Measurements from ENCODE around the gene UBE2L3. TPM values are rescaled to one million over a fixed set of nuclear protein-coding genes. Genes with fewer than 3 reads are reported as not detected.

Gene UBE2L3
- total and polyA plus RNA-seq, 9 donors, result 28.2 to 46.2 (median 42.1) TPM

GRCh38 chr22:21659864-21660525 lies 92.5 kb downstream of the UBE2L3 start:
- Histone ChIP-seq H3K4me1 (ENCODE audit: control insufficient read depth, insufficient read depth, low read length) (peaks cover 8% of the 10 kb centered on the region), H3K27me3 (ENCODE audit: control insufficient read depth, insufficient read depth, low read length) (peaks cover 10% of the 10 kb centered on the region), H3K27ac (ENCODE audit: low read length) (no peak overlapping the region), H3K9me3 (replicated peaks; ENCODE audit: control insufficient read depth, low read depth, low read length) (no peaks in the 10 kb centered on the region), H3K36me3 (ENCODE audit: control insufficient read depth, insufficient read depth, low read length) (no peaks in the 10 kb centered on the region), H3K4me3 (ENCODE audit: low read length) (no peak overlapping the region)
- DNase-seq, result no peak
- WGBS (ENCODE audit: insufficient coverage), result 68% methylated on average over 6 of the region's 7 CpGs

- Histone ChIP-seq H3K4me1 (ENCODE audit: control insufficient read depth, insufficient read depth, low read length) (peaks cover 12% of the 10 kb centered on the region), H3K36me3 (ENCODE audit: control insufficient read depth, insufficient read depth, low read length) (no peaks in the 10 kb centered on the region), H3K27me3 (ENCODE audit: control insufficient read depth, insufficient read depth, low read length) (peaks cover 10% of the 10 kb centered on the region), H3K27ac (ENCODE audit: low read length) (no peak overlapping the region), H3K9me3 (replicated peaks; ENCODE audit: control insufficient read depth, low read depth, low read length) (no peaks in the 10 kb centered on the region), H3K4me3 (ENCODE audit: low read length) (no peak overlapping the region)
- WGBS (ENCODE audit: insufficient coverage), result 75% methylated on average over 6 of the region's 7 CpGs
- no peak for DNase-seq
These were observed 93.4 kb downstream of the UBE2L3 start for GRCh38 chr22:21660904-21661303.

GRCh38 chr22:21661991-21662390 lies 94.5 kb downstream of the UBE2L3 start:
- no peak for DNase-seq
- no peak overlapping the region for H3K27ac ChIP-seq (ENCODE audit: low read length)
- WGBS (ENCODE audit: insufficient coverage), result 86% methylated on average over 3 of the region's 5 CpGs

GRCh38 chr22:21663738-21664137 lies 96.2 kb downstream of the UBE2L3 start:
- WGBS (ENCODE audit: insufficient coverage), result 92% methylated on average over 2 of the region's 2 CpGs

More at GRCh38 chr22:21661991-21662390, 94.5 kb downstream of the UBE2L3 start:
- peaks cover 10% of the 10 kb centered on the region for H3K27me3 ChIP-seq (ENCODE audit: control insufficient read depth, insufficient read depth, low read length)
- H3K9me3 ChIP-seq (replicated peaks; ENCODE audit: control insufficient read depth, low read depth, low read length), result no peaks in the 10 kb centered on the region
- no peak overlapping the region for H3K4me3 ChIP-seq (ENCODE audit: low read length)
- peaks cover 17% of the 10 kb centered on the region for H3K4me1 ChIP-seq (ENCODE audit: control insufficient read depth, insufficient read depth, low read length)
- H3K36me3 ChIP-seq (ENCODE audit: control insufficient read depth, insufficient read depth, low read length), result no peaks in the 10 kb centered on the region

GRCh38 chr22:21665047-21665851 lies 97.7 kb downstream of the UBE2L3 start:
- Histone ChIP-seq H3K36me3 (ENCODE audit: control insufficient read depth, insufficient read depth, low read length) (peaks cover 8% of the 10 kb centered on the region), H3K9me3 (replicated peaks; ENCODE audit: control insufficient read depth, low read depth, low read length) (no peaks in the 10 kb centered on the region), H3K27me3 (ENCODE audit: control insufficient read depth, insufficient read depth, low read length) (peaks cover 6% of the 10 kb centered on the region), H3K27ac (ENCODE audit: low read length) (peak overlapping the region; percentile 89), H3K4me1 (ENCODE audit: control insufficient read depth, insufficient read depth, low read length) (peaks cover 10% of the 10 kb centered on the region), H3K4me3 (ENCODE audit: low read length) (peak overlapping the region; percentile 86)
- DNase-seq, result no peak
- 72% methylated on average over 26 of the region's 26 CpGs for whole genome bisulfite sequencing (ENCODE audit: insufficient coverage)

More at GRCh38 chr22:21663738-21664137, 96.2 kb downstream of the UBE2L3 start:
- no peak for DNase-seq
- Histone ChIP-seq H3K36me3 (ENCODE audit: control insufficient read depth, insufficient read depth, low read length) (no peaks in the 10 kb centered on the region), H3K4me3 (ENCODE audit: low read length) (no peak overlapping the region), H3K4me1 (ENCODE audit: control insufficient read depth, insufficient read depth, low read length) (peaks cover 10% of the 10 kb centered on the region), H3K27ac (ENCODE audit: low read length) (no peak overlapping the region), H3K27me3 (ENCODE audit: control insufficient read depth, insufficient read depth, low read length) (peaks cover 6% of the 10 kb centered on the region), H3K9me3 (replicated peaks; ENCODE audit: control insufficient read depth, low read depth, low read length) (no peaks in the 10 kb centered on the region)

GRCh38 chr22:21666786-21667185 lies 99.3 kb downstream of the UBE2L3 start:
- no peak overlapping the region for H3K27ac ChIP-seq (ENCODE audit: low read length)
- no peak for DNase-seq
- H3K9me3 ChIP-seq (replicated peaks; ENCODE audit: control insufficient read depth, low read depth, low read length), result no peaks in the 10 kb centered on the region
- H3K4me3 ChIP-seq (ENCODE audit: low read length), result peak overlapping the region; percentile 86
- peaks cover 10% of the 10 kb centered on the region for H3K4me1 ChIP-seq (ENCODE audit: control insufficient read depth, insufficient read depth, low read length)
- no peaks in the 10 kb centered on the region for H3K27me3 ChIP-seq (ENCODE audit: control insufficient read depth, insufficient read depth, low read length)
- 47% methylated on average over 12 of the region's 16 CpGs for WGBS (ENCODE audit: insufficient coverage)
- H3K36me3 ChIP-seq (ENCODE audit: control insufficient read depth, insufficient read depth, low read length), result peaks cover 21% of the 10 kb centered on the region

- no peak for DNase-seq
- H3K4me1 ChIP-seq (ENCODE audit: control insufficient read depth, insufficient read depth, low read length), result peaks cover 10% of the 10 kb centered on the region
- peaks cover 43% of the 10 kb centered on the region for H3K36me3 ChIP-seq (ENCODE audit: control insufficient read depth, insufficient read depth, low read length)
- no peak overlapping the region for H3K4me3 ChIP-seq (ENCODE audit: low read length)
- H3K27ac ChIP-seq (ENCODE audit: low read length), result no peak overlapping the region
- WGBS (ENCODE audit: insufficient coverage), result 89% methylated on average over 3 of the region's 9 CpGs
- H3K9me3 ChIP-seq (replicated peaks; ENCODE audit: control insufficient read depth, low read depth, low read length), result no peaks in the 10 kb centered on the region
- H3K27me3 ChIP-seq (ENCODE audit: control insufficient read depth, insufficient read depth, low read length), result no peaks in the 10 kb centered on the region
These were observed 101.5 kb downstream of the UBE2L3 start for GRCh38 chr22:21669026-21669425.

GRCh38 chr22:21672107-21672629 lies 104.7 kb downstream of the UBE2L3 start:
- Histone ChIP-seq H3K27ac (ENCODE audit: low read length) (no peak overlapping the region), H3K9me3 (replicated peaks; ENCODE audit: control insufficient read depth, low read depth, low read length) (no peaks in the 10 kb centered on the region), H3K27me3 (ENCODE audit: control insufficient read depth, insufficient read depth, low read length) (no peaks in the 10 kb centered on the region), H3K4me3 (ENCODE audit: low read length) (no peak overlapping the region), H3K4me1 (ENCODE audit: control insufficient read depth, insufficient read depth, low read length) (no peaks in the 10 kb centered on the region), H3K36me3 (ENCODE audit: control insufficient read depth, insufficient read depth, low read length) (peaks cover 62% of the 10 kb centered on the region)
- no peak for DNase-seq
- 80% methylated on average over 4 of the region's 6 CpGs for WGBS (ENCODE audit: insufficient coverage)

Measured in muscle of leg (tissue), 11 donors.